GM19324 (cell line): Measurements from ENCODE around the gene FAM151A.

ENCODE experiments used
- ATAC-seq: cut with Tn5 transposase; IDR thresholded peaks from one replicate; pipeline ENCODE4 v1.9.1; 2021; ENCODE audit warnings: mild to moderate bottlenecking, moderate library complexity; ENCODE audit not compliant: unreplicated experiment, low FRiP score

The FAM151A gene

DNA sequence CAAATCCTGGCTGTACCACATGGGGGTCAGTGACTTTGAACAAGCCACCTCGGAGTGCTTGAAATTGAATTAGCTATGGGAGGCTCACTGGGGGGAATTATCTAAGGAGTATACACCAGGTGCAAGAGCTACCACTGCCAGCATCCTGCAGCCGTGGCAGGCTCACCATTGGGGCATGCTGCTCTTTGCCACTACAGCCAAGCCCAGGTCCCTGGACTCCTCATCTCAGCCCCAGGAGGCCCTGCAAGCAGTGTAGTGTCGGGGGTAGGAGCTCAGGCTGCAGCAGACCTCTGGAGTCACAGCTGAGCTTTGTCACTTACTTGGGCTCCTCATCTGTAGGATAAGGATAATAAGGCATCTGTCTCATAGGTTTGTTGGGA lies 40.0 kb downstream of the FAM151A start:
- no peak for ATAC-seq

DNA sequence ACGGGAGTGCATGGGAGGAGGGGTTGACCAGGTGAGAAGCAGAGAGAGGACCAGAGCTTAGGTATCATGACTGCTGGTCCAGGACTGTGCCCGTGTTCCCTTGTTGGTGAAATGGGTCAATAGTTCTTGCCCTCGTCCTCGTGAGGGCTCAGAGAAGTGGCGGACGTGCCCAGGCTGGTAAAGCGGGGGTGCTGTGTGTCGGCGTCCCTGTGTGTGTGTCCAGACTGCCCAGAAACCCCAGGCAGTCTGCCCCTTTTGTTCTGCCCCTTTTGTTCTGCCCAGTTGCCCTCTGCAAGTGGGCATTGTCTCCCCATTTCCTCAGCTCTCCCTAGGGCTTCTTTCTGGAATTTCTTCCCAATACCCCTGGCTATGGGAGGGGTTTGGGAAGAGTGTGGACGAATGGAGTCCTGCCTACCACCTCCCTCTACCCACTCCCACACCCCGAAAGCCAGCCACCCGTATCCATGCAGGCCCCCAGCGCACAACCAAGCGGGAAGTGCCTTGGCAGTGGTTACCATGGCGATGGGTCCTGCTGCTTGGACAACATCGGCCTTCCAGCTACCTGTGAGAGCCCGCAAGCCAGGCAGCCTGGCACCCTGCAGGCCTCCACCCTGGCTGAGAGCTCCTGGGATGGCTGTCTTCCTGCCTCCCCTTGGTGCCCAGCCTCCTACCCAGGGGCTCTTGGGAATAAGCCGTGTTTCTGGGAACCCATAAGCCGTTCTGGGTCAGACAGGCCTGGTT lies 40.6 kb downstream of the FAM151A start:
- ATAC-seq = no peak

GRCh38 chr1:54581621-54582035 lies 41.7 kb downstream of the FAM151A start:
- ATAC-seq = no peak

DNA sequence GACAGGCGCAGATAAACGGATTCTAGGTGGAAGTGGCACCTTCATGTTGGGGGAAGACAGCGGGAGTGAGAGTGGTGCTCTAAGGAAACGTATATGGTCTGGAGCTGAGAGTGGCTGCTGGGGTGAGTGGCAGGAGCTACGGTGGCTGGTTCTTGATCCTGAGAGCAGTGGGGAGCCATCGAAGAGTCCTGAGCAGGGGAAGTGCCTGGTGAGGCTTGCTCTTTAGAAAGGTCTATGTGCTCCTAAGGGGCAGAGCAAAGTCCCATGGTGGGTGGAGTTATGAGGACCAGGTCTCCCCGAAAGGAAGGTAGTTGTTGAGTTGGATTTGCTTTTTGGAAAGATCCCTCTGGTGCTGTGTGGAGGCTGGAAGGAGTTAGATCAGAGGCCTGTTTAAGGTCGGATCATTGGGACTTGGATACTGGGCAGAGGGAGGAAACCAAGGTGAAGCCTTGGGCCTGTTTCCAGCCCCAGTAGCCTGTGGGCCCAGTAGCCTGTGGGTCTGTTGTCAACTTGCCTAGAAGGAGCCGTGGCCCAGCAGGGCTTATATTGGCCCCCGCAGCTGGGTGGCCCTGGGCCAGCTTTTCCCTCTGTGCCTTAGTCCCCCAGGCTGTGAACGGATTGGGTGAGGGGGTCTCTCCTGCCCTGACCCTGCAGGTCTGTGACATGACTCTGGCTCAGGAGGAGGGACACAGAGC lies 42.3 kb downstream of the FAM151A start:
- no peak for ATAC-seq

- no peak for ATAC-seq
These were observed 44.0 kb downstream of the FAM151A start for GRCh38 chr1:54579337-54579781.

- no peak for ATAC-seq
These were observed 45.7 kb downstream of the FAM151A start for GRCh38 chr1:54577612-54578011.

DNA sequence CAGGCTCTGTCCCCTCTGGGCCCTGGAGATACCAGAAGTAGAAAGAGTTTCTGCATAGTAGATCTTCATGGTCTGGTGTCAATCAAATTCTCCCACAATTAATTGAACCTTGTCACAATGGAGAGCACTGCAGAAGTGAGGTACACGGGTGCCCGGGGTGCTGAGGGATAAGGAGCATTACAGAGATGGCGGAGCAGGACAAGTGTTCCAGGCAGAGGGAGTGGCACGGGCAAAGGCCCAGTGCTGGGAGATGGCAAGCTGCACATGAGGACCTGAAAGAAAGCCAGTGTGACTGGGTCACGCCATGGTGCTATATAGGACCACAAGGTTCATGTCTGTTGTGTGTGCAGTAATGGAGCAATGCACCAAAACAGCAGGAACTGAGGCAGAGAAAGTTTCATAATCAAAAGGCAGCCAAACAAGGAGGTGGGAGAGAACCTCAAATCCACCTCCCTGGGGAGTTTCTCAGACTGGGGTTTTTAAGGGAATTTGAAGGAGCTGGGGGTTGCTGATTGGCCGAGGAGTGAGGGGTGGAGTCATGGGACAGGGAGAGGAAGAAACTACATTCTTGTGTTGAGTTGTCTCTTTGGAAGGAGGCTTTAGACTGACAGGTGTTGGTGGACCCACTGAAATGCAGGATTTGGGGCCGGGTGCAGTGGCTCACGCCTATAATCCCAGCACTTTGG lies 47.6 kb downstream of the FAM151A start:
- ATAC-seq = no peak

- ATAC-seq = no peak
These were observed 48.2 kb downstream of the FAM151A start for GRCh38 chr1:54575161-54575560.

DNA sequence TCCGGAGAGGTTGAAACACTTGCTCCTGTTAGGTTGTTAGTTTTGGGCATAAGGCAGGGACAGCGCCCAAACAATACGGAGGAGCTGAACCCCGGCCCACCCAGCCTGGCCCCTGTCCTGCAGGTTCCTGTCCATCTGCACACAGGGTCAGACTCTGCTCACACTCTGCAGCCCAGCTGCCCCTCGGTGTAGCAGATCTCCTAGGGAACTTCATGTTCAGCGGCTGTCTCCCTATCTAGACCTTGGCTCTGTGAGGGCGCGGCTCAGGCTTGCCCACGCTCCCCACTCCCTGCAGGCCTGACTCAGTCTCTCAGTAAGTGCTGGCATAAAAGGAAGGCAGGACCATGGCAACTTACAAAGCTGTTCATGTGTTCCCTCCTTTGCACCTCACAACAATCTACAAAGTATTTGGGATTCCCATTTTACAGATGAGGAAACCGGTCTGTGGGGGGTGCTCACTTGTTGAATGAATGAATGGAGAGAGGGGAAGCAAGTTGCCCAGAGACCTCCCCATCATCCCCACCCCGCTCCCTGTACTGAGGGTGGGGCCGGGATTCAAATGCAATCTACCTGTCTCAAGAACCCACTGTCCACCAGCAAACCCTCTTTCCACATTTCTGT lies 49.1 kb downstream of the FAM151A start:
- ATAC-seq = no peak

- ATAC-seq = no peak
These were observed 50.8 kb downstream of the FAM151A start for GRCh38 chr1:54572542-54572850.

GRCh38 chr1:54571803-54572541 lies 51.4 kb downstream of the FAM151A start:
- no peak for ATAC-seq

GRCh38 chr1:54571326-54571725 lies 52.0 kb downstream of the FAM151A start:
- ATAC-seq = no peak

DNA sequence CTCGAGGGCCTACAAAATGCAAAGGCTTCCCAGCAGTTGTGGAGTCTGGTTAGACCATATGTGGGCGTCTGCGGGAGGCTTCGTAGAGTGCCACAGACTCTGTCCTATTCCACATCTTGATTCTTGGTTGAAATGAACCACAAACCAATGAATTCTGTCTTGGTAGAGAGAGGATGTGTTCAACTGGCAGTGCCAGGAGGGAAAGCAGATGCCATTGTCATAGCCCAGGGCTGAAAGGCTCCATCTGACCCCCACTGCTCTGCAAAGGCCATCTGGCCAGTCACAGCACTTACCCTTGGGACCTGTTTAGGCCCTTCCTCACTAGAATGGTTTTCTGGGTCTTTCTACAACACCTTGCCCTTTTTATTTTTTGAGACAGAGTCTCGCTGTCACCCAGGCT lies 53.2 kb downstream of the FAM151A start:
- ATAC-seq = no peak

GRCh38 chr1:54569339-54569738 lies 54.0 kb downstream of the FAM151A start:
- no peak for ATAC-seq

GRCh38 chr1:54567961-54568360 lies 55.4 kb downstream of the FAM151A start:
- ATAC-seq = no peak

DNA sequence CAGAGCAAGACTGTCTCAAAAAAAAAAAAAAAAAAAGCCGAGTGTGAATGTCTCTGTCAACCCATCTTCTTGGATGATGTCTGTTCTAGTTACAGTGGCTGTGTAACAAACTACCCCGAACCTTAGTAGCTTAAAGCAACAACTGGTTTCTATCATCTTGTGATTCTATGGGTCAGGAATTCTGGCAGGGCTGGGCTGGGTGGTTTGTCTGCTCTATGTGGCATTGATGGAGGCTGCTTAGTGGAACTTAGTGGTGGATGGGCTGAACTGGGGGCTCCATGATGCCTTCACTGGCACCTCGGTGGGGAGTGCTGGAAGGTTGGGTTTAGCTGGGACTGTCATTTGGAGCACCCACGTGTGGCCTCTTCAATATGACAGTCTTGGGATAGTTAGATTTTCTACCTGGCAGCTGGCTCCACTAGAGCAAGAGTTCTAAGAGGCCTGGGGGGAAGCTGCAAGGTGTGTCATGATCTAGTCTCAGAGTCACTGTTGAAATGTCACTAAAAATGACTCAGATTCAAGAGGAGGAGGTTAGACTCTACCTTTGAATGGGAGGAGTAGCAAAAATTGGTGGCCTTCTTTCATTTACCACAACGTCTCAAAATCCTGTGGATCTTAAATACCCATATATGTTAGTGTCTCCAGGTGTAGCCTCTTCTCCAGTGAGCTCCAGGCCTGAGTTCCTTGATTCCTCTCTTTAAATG lies 56.7 kb downstream of the FAM151A start:
- no peak for ATAC-seq

GRCh38 chr1:54565113-54565501 lies 58.2 kb downstream of the FAM151A start:
- no peak for ATAC-seq

- ATAC-seq = no peak
These were observed 58.8 kb downstream of the FAM151A start for GRCh38 chr1:54564312-54565112.

DNA sequence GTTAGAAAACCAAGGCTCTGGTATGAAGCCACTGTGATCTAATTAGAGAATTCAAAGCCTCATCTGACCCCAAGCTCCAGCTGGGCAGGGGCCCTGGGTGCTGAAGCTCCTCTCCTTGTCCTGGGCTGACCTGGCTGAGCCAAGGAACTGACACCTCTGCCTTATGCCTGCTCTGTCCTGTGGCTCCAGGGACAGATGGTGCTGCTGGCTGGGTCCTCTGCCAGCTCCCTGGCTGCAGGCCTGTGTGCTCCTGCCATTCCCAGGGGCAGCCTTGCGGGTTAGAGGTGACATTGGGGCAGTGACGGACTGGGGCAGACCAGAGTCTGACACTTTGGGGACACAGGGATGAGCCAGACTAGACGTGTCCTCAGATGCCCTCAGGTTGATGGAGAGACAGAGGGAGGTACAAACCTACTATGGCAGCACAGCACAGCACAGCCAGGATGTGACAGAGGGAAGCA lies 63.5 kb downstream of the FAM151A start:
- no peak for ATAC-seq
